HepG2 (cell line): ENCODE data around the gene BICDL2. TPM values are rescaled to one million over a fixed set of nuclear protein-coding genes. Genes with fewer than 3 reads are reported as not detected.

Source experiments
- AFF4 ChIP-seq: sonication (generic); formaldehyde crosslinking; IDR thresholded peaks from 2 replicates; pipeline ENCODE4 v1.4.0; 2020; ENCODE audit warnings: missing genetic modification reagents
- ASH2L ChIP-seq: fragments of 300-600, 200-600 bp; sonication (generic); IDR thresholded peaks from 2 replicates; pipeline ENCODE4 v1.7.0; 2017; ENCODE audit warnings: low read depth, mild to moderate bottlenecking, moderate library complexity, mixed read lengths, low read length; ENCODE audit not compliant: insufficient read length
- E2F5 ChIP-seq: sonication (generic); formaldehyde crosslinking; conservative IDR thresholded peaks from 2 replicates; pipeline ENCODE4 v1.4.0; 2020; ENCODE audit warnings: missing genetic modification reagents
- FOSL2 ChIP-seq: sonication (generic); formaldehyde crosslinking; IDR thresholded peaks from 2 replicates; pipeline ENCODE4 v1.4.0; 2020; ENCODE audit warnings: missing genetic modification reagents
- FOXC1 ChIP-seq: sonication (generic); formaldehyde crosslinking; IDR thresholded peaks from 2 replicates; pipeline ENCODE4 v1.8.0; 2022; ENCODE audit warnings: mild to moderate bottlenecking, missing genetic modification reagents, borderline replicate concordance
- KDM2A ChIP-seq: sonication (generic); formaldehyde crosslinking; IDR thresholded peaks from 2 replicates; pipeline ENCODE4 v1.4.0; 2020; ENCODE audit warnings: low read depth, missing genetic modification reagents, borderline replicate concordance
- MYNN ChIP-seq: sonication (generic); formaldehyde crosslinking; IDR thresholded peaks from 2 replicates; pipeline ENCODE4 v1.4.0; 2020; ENCODE audit warnings: mild to moderate bottlenecking, low read depth, missing genetic modification reagents
- NFYC ChIP-seq: IDR thresholded peaks from 2 replicates; pipeline ENCODE4 v1.6.1; 2016; ENCODE audit warnings: missing genetic modification reagents, missing compliant biosample characterization
- RBM22 ChIP-seq: fragments of 200-400 bp; formaldehyde crosslinking; optimal IDR thresholded peaks from 2 replicates; pipeline ENCODE3; 2017; ENCODE audit warnings: mild to moderate bottlenecking, low read length, moderate library complexity
- RFX1 ChIP-seq: fragments of 450-650 bp; IDR thresholded peaks from 2 replicates; pipeline ENCODE4 v1.6.1; 2017
- SOX6 ChIP-seq, 2 experiments: fragments of 450-650 bp in 1 of 2; sonication (generic) in 1 of 2; formaldehyde crosslinking in 1 of 2; IDR thresholded peaks; 2 replicates each; pipeline versions ENCODE4 v1.4.0 to v1.6.1; 2017 to 2020; ENCODE audit warnings: antibody characterized with exemption in 1 of 2, mild to moderate bottlenecking in 1 of 2, missing genetic modification reagents in 1 of 2
- ZMYM2 ChIP-seq: sonication (generic); formaldehyde crosslinking; IDR thresholded peaks from 2 replicates; pipeline ENCODE4 v1.8.0; 2022; ENCODE audit warnings: mild to moderate bottlenecking, missing genetic modification reagents
- ZNF256 ChIP-seq: sonication (generic); formaldehyde crosslinking; conservative IDR thresholded peaks from 2 replicates; pipeline ENCODE4 v1.4.0; 2020; ENCODE audit warnings: missing genetic modification reagents
- ZNF530 ChIP-seq: sonication (generic); formaldehyde crosslinking; IDR thresholded peaks from 2 replicates; pipeline ENCODE4 v1.5.0; 2020; ENCODE audit warnings: low read depth, mild to moderate bottlenecking, missing genetic modification reagents
- ZSCAN30 ChIP-seq: sonication (generic); formaldehyde crosslinking; IDR thresholded peaks from 2 replicates; pipeline ENCODE4 v1.5.0; 2020; ENCODE audit warnings: mild to moderate bottlenecking, missing genetic modification reagents
- polyA plus RNA-seq, 8 experiments: library from polyadenylated mRNA; depleted of rRNA in 3 of 8; stranded (reverse) in 7 of 8; unstranded in 1 of 8; fragments of >200 nt; fragmentation: Illumina TruSeq in 4 of 8; extraction: Trizol in 4 of 8; gene quantifications; 2 replicates each; pipeline versions ENCODE4 v1.2.1 to v1.2.3, GENCODE V29; 2011 to 2016; ENCODE audit warnings: low read depth in 4 of 8, missing spikeins in 1 of 8, mixed read lengths in 1 of 8; ENCODE audit not compliant: insufficient read depth in 1 of 8
- total RNA-seq, 5 experiments: library from RNA; depleted of rRNA; stranded (reverse); fragments of >200 nt; fragmentation: Illumina TruSeq; extraction: Trizol; gene quantifications; 2 replicates each; pipeline ENCODE4 v1.2.3, GENCODE V29; 2016; ENCODE audit warnings: low read depth in 1 of 5
- TF ChIP-seq, protein P1 (sequence below): sonication (generic); formaldehyde crosslinking; IDR thresholded peaks from 2 replicates; pipeline ENCODE4 v1.8.0; 2022; ENCODE audit warnings: missing genetic modification reagents, mild to moderate bottlenecking, moderate library complexity, borderline replicate concordance
- TF ChIP-seq, protein P2 (sequence below): sonication (generic); formaldehyde crosslinking; IDR thresholded peaks from 2 replicates; pipeline ENCODE4 v1.4.0; 2020; ENCODE audit warnings: missing genetic modification reagents

Gene BICDL2
- total and polyA plus RNA-seq, 2 of the 13 experiments (the other 11 are each of a cell fraction or from before 2014, with no cell fraction given), result 0.12 TPM; not detected in 1

GRCh38 chr16:2980227-2981176 is 56.2 kb downstream of the BICDL2 start, which contains the start of gene PKMYT1 (continued):
- TF ChIP-seq RBM22 (peak; percentile 66), AFF4 (CRISPR knock-in tag) (no peak), NFYC (CRISPR knock-in tag) (peak; percentile 58), FOXC1 (CRISPR knock-in tag) (no peak; the same call in 1 of the 2 replicates), ZNF530 (CRISPR knock-in tag) (no peak), ZSCAN30 (CRISPR knock-in tag) (0 out of 2 replicates have a peak, but pooled peaks have one; percentile 83), E2F5 (CRISPR knock-in tag) (peak; percentile 78), ASH2L (no peak), RFX1 (no peak), SOX6 (IDR thresholded peaks at IDR 0.05) (no peak), SOX6 (CRISPR knock-in tag; IDR thresholded peaks at IDR 0.05) (no peak; the same call in 1 of the 2 replicates), MYNN (CRISPR knock-in tag) (no peak), FOSL2 (peak; percentile 8; the same call in 1 of the 2 replicates), KDM2A (peak; percentile 77), ZMYM2 (CRISPR knock-in tag) (no peak), ZNF256 (CRISPR knock-in tag) (0 out of 2 replicates have a peak, but pooled peaks have one; percentile 50)
- TF ChIP-seq, protein P1, sequence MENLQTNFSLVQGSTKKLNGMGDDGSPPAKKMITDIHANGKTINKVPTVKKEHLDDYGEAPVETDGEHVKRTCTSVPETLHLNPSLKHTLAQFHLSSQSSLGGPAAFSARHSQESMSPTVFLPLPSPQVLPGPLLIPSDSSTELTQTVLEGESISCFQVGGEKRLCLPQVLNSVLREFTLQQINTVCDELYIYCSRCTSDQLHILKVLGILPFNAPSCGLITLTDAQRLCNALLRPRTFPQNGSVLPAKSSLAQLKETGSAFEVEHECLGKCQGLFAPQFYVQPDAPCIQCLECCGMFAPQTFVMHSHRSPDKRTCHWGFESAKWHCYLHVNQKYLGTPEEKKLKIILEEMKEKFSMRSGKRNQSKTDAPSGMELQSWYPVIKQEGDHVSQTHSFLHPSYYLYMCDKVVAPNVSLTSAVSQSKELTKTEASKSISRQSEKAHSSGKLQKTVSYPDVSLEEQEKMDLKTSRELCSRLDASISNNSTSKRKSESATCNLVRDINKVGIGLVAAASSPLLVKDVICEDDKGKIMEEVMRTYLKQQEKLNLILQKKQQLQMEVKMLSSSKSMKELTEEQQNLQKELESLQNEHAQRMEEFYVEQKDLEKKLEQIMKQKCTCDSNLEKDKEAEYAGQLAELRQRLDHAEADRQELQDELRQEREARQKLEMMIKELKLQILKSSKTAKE, result no peak
- TF ChIP-seq, protein P2, sequence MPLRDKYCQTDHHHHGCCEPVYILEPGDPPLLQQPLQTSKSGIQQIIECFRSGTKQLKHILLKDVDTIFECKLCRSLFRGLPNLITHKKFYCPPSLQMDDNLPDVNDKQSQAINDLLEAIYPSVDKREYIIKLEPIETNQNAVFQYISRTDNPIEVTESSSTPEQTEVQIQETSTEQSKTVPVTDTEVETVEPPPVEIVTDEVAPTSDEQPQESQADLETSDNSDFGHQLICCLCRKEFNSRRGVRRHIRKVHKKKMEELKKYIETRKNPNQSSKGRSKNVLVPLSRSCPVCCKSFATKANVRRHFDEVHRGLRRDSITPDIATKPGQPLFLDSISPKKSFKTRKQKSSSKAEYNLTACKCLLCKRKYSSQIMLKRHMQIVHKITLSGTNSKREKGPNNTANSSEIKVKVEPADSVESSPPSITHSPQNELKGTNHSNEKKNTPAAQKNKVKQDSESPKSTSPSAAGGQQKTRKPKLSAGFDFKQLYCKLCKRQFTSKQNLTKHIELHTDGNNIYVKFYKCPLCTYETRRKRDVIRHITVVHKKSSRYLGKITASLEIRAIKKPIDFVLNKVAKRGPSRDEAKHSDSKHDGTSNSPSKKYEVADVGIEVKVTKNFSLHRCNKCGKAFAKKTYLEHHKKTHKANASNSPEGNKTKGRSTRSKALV (CRISPR knock-in tag), result peak; percentile 13; the same call in 1 of the 2 replicates
